ENCODE results near the gene RBP3.

Gene RBP3

DNA sequence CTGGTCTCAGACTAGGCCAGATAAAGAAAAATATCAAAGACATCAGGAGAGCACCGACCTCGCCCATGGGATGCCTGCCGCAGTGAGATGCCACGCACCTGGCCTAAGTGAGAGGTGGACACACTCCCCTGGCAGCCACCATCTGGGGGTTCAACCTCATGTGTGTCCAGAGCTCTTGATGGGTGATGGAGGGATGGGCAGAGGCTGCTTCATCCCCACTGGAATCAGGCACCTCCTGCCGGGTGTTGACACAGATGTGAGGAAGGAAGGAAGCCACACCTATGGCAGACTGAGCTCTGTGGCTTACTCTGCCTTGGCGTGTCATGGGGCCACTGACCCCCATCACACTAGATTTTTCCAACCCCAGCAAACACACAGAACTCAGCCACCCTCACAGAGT, 24.6 kb downstream of the RBP3 start:
- no peak for DNase-seq (ENCODE audit: insufficient read length, low spot score)
- FAIRE-seq: no peak
- TF ChIP-seq, protein P1, sequence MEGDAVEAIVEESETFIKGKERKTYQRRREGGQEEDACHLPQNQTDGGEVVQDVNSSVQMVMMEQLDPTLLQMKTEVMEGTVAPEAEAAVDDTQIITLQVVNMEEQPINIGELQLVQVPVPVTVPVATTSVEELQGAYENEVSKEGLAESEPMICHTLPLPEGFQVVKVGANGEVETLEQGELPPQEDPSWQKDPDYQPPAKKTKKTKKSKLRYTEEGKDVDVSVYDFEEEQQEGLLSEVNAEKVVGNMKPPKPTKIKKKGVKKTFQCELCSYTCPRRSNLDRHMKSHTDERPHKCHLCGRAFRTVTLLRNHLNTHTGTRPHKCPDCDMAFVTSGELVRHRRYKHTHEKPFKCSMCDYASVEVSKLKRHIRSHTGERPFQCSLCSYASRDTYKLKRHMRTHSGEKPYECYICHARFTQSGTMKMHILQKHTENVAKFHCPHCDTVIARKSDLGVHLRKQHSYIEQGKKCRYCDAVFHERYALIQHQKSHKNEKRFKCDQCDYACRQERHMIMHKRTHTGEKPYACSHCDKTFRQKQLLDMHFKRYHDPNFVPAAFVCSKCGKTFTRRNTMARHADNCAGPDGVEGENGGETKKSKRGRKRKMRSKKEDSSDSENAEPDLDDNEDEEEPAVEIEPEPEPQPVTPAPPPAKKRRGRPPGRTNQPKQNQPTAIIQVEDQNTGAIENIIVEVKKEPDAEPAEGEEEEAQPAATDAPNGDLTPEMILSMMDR (IDR thresholded peaks at IDR 0.05; ENCODE audit: insufficient read depth, missing control alignments): no peak

DNA sequence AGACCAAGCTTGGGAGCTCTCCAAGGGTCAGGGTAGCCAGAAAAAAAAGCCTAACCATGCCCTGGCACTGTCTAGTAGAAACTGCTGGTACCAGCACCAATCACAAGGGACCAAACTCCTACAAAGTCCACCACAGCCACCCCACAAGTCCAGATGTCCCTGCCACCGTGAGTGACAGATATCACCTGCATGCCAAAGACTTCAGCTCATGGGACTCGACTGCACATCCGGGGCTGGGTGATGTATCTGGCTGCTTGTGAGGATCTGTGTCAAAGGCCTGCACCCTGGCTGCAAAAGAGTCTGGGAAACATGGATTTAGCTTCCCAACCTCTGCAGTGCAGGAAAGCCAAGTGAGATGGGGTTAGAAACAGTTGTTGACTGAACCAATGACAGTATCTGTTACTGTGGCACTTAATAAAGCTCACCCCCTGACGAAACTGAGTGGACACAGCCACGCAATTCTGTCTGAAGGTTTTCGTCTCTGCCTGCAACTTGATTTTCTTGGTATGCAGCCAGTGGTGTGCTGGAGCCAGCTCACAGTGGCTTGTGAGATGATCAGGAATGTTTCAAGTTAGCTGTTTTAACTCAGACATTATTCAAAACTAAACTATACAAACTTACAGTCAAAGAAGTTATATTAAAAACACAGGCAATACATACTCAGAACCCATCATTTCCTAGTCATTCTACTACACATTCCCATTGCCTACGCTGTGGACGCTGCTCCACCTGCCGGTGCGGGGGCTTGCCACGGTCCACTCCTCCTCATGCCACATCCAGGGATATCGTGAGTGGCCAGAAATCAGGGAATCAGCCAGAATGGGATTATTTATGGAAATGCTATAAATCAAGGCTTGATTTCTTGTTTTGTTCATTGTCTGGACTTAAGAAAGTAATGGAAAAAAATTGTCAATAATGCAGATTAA, 26.7 kb downstream of the RBP3 start:
- TF ChIP-seq, protein P1 (IDR thresholded peaks at IDR 0.05; ENCODE audit: insufficient read depth, missing control alignments): no peak
- no peak for DNase-seq (ENCODE audit: insufficient read length, low spot score)
- FAIRE-seq: no peak

DNA sequence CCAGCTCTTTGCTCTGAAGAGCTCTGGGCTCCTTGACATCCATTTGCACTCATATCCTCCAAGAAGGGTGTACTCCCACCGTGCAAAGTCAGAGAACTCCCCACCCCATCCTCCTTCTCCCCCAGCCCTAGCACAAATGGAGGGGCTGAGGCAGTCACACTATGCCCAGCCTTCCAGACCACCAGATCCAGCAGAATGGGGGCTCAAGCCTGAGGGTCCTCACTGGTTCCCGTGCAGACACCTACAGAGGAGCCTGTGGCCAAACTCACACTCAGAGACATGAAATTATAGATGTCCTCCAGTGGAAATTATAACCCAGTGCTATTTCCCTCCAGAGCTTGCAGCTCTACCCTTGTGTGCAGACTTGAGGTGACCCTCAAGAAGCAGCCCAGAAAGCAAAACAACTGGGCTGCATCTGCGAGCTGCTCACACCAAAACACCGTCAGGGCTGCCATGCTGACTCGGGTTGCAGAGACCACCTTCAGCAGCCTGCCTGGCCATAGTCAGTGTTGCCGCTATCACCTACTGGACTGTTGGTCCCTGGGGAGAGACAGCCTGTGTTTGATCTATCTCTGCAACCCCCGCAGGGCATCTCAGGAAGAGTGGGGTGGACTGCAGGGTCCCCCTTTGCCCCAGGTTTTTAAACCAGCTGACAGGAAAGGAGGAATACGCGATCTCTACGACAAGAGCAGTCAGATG, 28.5 kb downstream of the RBP3 start:
- FAIRE-seq (no peak), DNase-seq (ENCODE audit: insufficient read length, low spot score) (peak; percentile 9)
- TF ChIP-seq, protein P1 (IDR thresholded peaks at IDR 0.05; ENCODE audit: insufficient read depth, missing control alignments): no peak

DNA sequence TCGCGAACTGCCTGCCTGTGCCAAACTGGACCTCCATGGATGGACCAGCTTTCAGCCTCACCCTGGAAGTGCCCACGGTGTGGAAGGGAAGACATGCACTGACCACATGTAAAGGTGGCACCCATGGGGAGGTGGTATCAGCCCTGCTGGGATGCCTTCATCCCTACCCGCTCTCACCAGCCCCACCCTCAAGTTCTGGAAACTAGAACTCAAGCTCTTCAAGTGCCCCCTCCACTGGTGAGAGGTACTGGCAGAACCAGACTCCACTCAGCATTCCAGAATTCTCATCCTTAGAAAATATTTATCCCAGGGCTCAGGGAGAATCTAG, 30.0 kb downstream of the RBP3 start:
- TF ChIP-seq, protein P1 (IDR thresholded peaks at IDR 0.05; ENCODE audit: insufficient read depth, missing control alignments): no peak
- DNase-seq (ENCODE audit: insufficient read length, low spot score) (peak; percentile 14), FAIRE-seq (no peak)

DNA sequence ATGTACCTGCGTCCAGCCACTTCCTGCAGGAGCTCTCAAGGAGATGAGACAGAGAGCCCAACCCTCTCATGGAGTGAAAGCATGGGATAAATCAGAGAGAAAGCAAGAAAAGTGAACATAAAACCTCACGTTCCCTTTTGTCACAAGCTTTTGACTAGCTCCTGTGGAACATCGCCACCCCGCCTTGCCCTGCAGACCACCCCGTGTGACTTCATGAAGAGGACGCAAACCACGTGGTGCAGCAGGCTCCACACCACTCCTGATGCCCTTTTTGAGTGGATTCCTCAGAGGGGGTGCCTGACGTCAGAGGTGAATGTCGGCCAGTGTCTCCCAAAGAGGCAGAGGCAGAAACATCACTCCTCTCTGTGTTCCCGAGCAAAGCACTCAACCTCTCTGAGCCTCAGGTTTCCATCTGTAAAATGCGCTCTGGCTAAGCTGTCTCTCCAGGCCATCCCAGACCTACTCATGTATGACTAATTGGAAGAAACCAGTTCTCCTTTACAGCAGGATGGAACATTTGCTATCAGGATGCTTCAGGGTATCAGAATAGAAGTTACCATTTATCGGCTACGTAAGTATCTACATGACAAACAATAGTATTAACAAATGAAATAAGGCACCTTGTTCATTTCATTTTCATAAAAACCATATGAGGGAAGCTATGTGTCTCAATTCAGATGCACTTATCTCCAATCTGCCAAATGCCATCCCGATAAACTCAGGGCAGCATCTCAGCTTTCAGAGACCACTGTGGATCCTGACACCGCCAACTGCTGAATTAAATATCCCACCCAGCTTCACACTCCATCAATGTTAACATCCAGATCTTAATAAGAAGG, 30.7 kb downstream of the RBP3 start:
- DNase-seq (ENCODE audit: insufficient read length, low spot score): peak; percentile 10
- TF ChIP-seq, protein P1 (IDR thresholded peaks at IDR 0.05; ENCODE audit: insufficient read depth, missing control alignments): no peak
- no peak for FAIRE-seq

DNA sequence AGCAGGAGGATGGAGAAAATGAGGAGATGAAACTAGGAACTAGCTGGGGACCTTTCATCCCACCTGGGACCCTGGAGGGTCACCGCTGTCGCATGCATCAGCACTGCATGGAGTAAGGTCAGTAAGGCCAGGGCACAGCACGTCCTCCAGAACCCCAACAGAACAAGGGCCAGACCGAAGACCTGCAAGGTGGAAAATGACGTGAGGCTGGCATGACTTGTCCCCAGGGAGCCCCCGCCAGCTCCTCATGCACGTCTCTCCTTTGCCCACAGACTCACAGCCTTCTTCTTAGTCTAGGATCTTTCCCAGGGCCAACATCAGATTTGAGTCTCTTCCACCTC, 31.3 kb downstream of the RBP3 start:
- TF ChIP-seq, protein P1 (IDR thresholded peaks at IDR 0.05; ENCODE audit: insufficient read depth, missing control alignments): no peak
- FAIRE-seq: no peak

More for the DNA sequence above, 31.3 kb downstream of the RBP3 start:
- DNase-seq (ENCODE audit: insufficient read length, low spot score): no peak
